CD14-positive monocyte (primary cell): ENCODE data around the gene NFYC. TPM values are rescaled to one million over a fixed set of nuclear protein-coding genes. Genes with fewer than 3 reads are reported as not detected.

ENCODE experiments used
- DNase-seq, 3 donors: peaks; one replicate each; pipeline ENCODE4 v3.0.0-alpha.2; 2011 to 2022
- H2AFZ ChIP-seq: 2 replicates; pipeline ENCODE4 v1.6.0; 2012; ENCODE audit warnings: mild to moderate bottlenecking, low read depth, low read length, inconsistent platforms; ENCODE audit not compliant: insufficient read depth, poor library complexity, severe bottlenecking
- H3K27ac ChIP-seq, 2 donors: 1 replicate in 1 of 2; 2 replicates in 1 of 2; pipeline ENCODE4 v1.5.1; 2012 to 2013; ENCODE audit warnings: low read length in 2 of 2, control low read depth in 1 of 2, inconsistent platforms in 1 of 2, low read depth in 1 of 2, mild to moderate bottlenecking in 1 of 2
- H3K27me3 ChIP-seq, 2 donors: one replicate each; pipeline versions ENCODE4 v1.6.0 to v1.6.1; 2011 to 2013; ENCODE audit warnings: low read length in 2 of 2; ENCODE audit not compliant: control insufficient read depth in 2 of 2, insufficient read depth in 2 of 2
- H3K36me3 ChIP-seq, 2 donors: replicated peaks in 1 of 2; 1 replicate in 1 of 2; 2 replicates in 1 of 2; pipeline versions ENCODE4 v1.5.1 to v1.6.1; 2012 to 2013; ENCODE audit warnings: low read length in 2 of 2, control low read depth in 1 of 2, inconsistent platforms in 1 of 2, mild to moderate bottlenecking in 1 of 2; ENCODE audit not compliant: insufficient read depth in 2 of 2, control insufficient read depth in 1 of 2
- H3K4me1 ChIP-seq, 2 donors: 1 replicate in 1 of 2; 2 replicates in 1 of 2; pipeline versions ENCODE4 v1.5.1 to v1.6.1; 2012 to 2013; ENCODE audit warnings: low read length in 2 of 2, control low read depth in 1 of 2, inconsistent platforms in 1 of 2, mild to moderate bottlenecking in 1 of 2, moderate library complexity in 1 of 2; ENCODE audit not compliant: insufficient read depth in 2 of 2, control insufficient read depth in 1 of 2
- H3K4me2 ChIP-seq: replicated peaks from 2 replicates; pipeline ENCODE3; 2012; ENCODE audit warnings: low read length, moderate library complexity, mild to moderate bottlenecking; ENCODE audit not compliant: poor library complexity, severe bottlenecking; ENCODE audit errors: extremely low read depth
- H3K4me3 ChIP-seq, 3 experiments: fragments of 200-600 bp in 1 of 3; sonication (generic) in 1 of 3; replicated peaks in 1 of 3; 1 replicate in 2 of 3; 2 replicates in 1 of 3; pipeline ENCODE4 v1.5.1; 2011 to 2013; ENCODE audit warnings: low read length in 3 of 3, mild to moderate bottlenecking in 3 of 3, control low read depth in 2 of 3, low read depth in 2 of 3, inconsistent platforms in 1 of 3, moderate library complexity in 1 of 3
- H3K79me2 ChIP-seq: 2 replicates; pipeline ENCODE4 v1.6.0; 2012; ENCODE audit warnings: mild to moderate bottlenecking, control low read depth, inconsistent platforms, low read length, moderate library complexity; ENCODE audit not compliant: insufficient read depth
- H3K9ac ChIP-seq: 2 replicates; pipeline ENCODE4 v1.6.0; 2017; ENCODE audit warnings: low read length, mild to moderate bottlenecking; ENCODE audit not compliant: insufficient read depth, poor library complexity, severe bottlenecking
- H3K9me3 ChIP-seq, 2 donors: replicated peaks in 1 of 2; 1 replicate in 1 of 2; 2 replicates in 1 of 2; pipeline versions ENCODE4 v1.5.1 to v1.6.1; 2012 to 2013; ENCODE audit warnings: low read length in 2 of 2, control low read depth in 1 of 2; ENCODE audit not compliant: control insufficient read depth in 1 of 2, insufficient read depth in 1 of 2
- H4K20me1 ChIP-seq: 2 replicates; pipeline ENCODE4 v1.6.0; 2012; ENCODE audit warnings: mild to moderate bottlenecking, low read length, control low read depth, moderate library complexity; ENCODE audit not compliant: insufficient read depth
- H3K27ac Mint-ChIP-seq, 7 donors: one replicate each; pipeline ENCODE4 v1.8.0; 2020; ENCODE audit warnings: mild to moderate bottlenecking in 7 of 7, mixed read lengths in 7 of 7, moderate library complexity in 6 of 7, inconsistent platforms in 2 of 7
- H3K27me3 Mint-ChIP-seq, 3 donors: one replicate each; pipeline ENCODE4 v1.8.0; 2021 to 2022; ENCODE audit warnings: low read depth in 3 of 3, mild to moderate bottlenecking in 3 of 3, mixed read lengths in 3 of 3, moderate library complexity in 3 of 3, inconsistent platforms in 1 of 3
- H3K36me3 Mint-ChIP-seq, 2 donors: one replicate each; pipeline ENCODE4 v1.8.0; 2020; ENCODE audit warnings: mixed read lengths in 2 of 2, inconsistent platforms in 1 of 2, mild to moderate bottlenecking in 1 of 2
- H3K4me1 Mint-ChIP-seq: one replicate; pipeline ENCODE4 v1.8.0; 2020; ENCODE audit warnings: mild to moderate bottlenecking, mixed read lengths
- H3K4me3 Mint-ChIP-seq, 2 donors: one replicate each; pipeline ENCODE4 v1.8.0; 2020; ENCODE audit warnings: mild to moderate bottlenecking in 2 of 2, mixed read lengths in 2 of 2, moderate library complexity in 1 of 2
- H3K9me3 Mint-ChIP-seq, 7 donors: one replicate each; pipeline ENCODE4 v1.8.0; 2020 to 2022; ENCODE audit warnings: mixed read lengths in 7 of 7, mild to moderate bottlenecking in 6 of 7, moderate library complexity in 6 of 7, inconsistent platforms in 2 of 7
- WGBS: methylation state at CpG from one replicate; pipeline ENCODE4 v1.1.5; 2013; ENCODE audit warnings: missing lambda C conversion rate; ENCODE audit not compliant: insufficient coverage; 5-methylcytosine and 5-hydroxymethylcytosine counted together
- intact Hi-C, 2 donors: fragments of 100-400 bp; cut with micrococcal nuclease; formaldehyde crosslinking; loops; one replicate each; pipeline versions ENCODE4 v1.15.0 to v1.15.1; 2023
- polyA plus RNA-seq, 3 donors: library from polyadenylated mRNA; depleted of rRNA in 1 of 3; unstranded in 2 of 3; stranded (reverse) in 1 of 3; fragments of 300-500 nt in 2 of 3; fragments of >200 nt in 1 of 3; fragmentation: Illumina TruSeq in 2 of 3; gene quantifications; 1 replicate in 2 of 3; 2 replicates in 1 of 3; pipeline ENCODE4 v1.2.3, GENCODE V29; 2012 to 2021
- TF ChIP-seq, protein P1 (sequence below): fragments of 200-600 bp; IDR thresholded peaks from one replicate; pipeline ENCODE4 v1.8.0; 2022; ENCODE audit warnings: antibody characterized with exemption, mild to moderate bottlenecking

The NFYC gene
- polyA plus RNA-seq, 3 donors = 61.2 to 142 (median 68.2) TPM

DNA sequence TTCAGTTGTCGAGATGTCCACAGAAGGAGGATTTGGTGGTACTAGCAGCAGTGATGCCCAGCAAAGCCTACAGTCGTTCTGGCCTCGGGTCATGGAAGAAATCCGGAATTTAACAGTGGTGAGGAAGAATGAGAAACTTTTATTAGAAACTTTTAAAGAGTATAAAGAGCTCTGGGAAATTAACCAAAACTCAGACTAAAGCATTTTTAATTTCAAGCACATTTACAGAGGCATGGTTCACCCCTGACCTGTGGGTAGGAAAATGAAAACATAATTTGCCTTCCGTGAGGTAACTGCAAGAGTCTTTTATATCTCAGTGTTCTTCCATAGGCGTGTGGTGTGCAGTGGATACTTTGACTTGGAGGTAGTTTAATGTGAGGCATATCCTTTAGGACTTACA, 47.3 kb downstream of the NFYC start:
- Histone ChIP-seq H3K27ac (no peak overlapping the region), H3K4me1 (peaks cover 5 to 8% of the 10 kb centered on the region in 2 donors), H3K27me3 (no peaks in the 10 kb centered on the region), H3K4me3 (no peak overlapping the region), H3K36me3 (peaks cover 40 to 61% of the 10 kb centered on the region in 2 donors), H4K20me1 (peaks cover 98% of the 10 kb centered on the region), H3K4me2 (no peak overlapping the region), H3K9me3 (no peaks in the 10 kb centered on the region), H2AFZ (no peak overlapping the region), H3K79me2 (peaks cover 93% of the 10 kb centered on the region), H3K9ac (no peak overlapping the region)
- Mint-ChIP-seq H3K27ac (peak overlapping the region in 1 of 7 donors; percentile 15), H3K36me3 (peaks cover 36 to 44% of the 10 kb centered on the region in 2 donors), H3K4me1 (peaks cover 17% of the 10 kb centered on the region), H3K9me3 (no peaks in the 10 kb centered on the region), H3K4me3 (no peak overlapping the region), H3K27me3 (no peaks in the 10 kb centered on the region)
- WGBS = no CpG with 5 or more reads among the region's 6 CpGs
- no peak for DNase-seq
- TF ChIP-seq, protein P1, sequence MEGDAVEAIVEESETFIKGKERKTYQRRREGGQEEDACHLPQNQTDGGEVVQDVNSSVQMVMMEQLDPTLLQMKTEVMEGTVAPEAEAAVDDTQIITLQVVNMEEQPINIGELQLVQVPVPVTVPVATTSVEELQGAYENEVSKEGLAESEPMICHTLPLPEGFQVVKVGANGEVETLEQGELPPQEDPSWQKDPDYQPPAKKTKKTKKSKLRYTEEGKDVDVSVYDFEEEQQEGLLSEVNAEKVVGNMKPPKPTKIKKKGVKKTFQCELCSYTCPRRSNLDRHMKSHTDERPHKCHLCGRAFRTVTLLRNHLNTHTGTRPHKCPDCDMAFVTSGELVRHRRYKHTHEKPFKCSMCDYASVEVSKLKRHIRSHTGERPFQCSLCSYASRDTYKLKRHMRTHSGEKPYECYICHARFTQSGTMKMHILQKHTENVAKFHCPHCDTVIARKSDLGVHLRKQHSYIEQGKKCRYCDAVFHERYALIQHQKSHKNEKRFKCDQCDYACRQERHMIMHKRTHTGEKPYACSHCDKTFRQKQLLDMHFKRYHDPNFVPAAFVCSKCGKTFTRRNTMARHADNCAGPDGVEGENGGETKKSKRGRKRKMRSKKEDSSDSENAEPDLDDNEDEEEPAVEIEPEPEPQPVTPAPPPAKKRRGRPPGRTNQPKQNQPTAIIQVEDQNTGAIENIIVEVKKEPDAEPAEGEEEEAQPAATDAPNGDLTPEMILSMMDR = no peak
- intact Hi-C loops = no loop called here

DNA sequence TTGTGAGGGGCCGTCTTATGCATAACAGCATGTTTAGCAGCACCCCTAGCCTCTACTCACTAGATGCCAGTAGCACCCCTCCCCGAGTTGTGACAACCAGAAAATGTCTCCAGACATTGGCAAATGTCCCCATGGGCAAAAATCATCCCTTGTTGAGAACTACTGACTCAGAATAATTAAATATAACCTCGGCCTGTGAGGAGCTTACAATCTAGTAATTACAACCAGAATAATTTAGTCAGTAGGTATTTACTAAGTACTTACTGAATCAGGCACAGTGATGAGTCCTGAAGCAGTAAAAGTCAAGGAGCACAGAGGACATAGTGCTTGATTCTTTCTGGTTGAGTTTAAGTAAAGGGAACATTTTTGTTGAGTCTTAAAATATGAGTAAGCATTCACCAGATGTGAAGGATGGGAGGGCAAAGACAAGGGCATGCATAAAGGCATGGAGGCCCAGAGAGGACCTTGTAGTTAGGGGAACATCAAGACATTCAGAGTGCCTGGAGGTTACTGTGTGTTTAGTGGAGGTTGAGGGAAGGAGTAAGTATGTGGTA, 48.0 kb downstream of the NFYC start:
- H3K4me1 Mint-ChIP-seq = peaks cover 17% of the 10 kb centered on the region
- H3K27me3 Mint-ChIP-seq = no peaks in the 10 kb centered on the region

More for the DNA sequence above, 48.0 kb downstream of the NFYC start:
- Mint-ChIP-seq H3K27ac (peak overlapping the region in 4 of 7 donors; percentile 1 to 43 (median 34)), H3K9me3 (no peaks in the 10 kb centered on the region), H3K36me3 (peaks cover 41 to 48% of the 10 kb centered on the region in 2 donors), H3K4me3 (no peak overlapping the region)
- peaks cover 5 to 8% of the 10 kb centered on the region in 2 donors for H3K4me1 ChIP-seq
- intact Hi-C loops = no loop called here
- H3K27ac ChIP-seq = peak overlapping the region in 1 of 2 donors; percentile 10
- no peak overlapping the region for H3K4me3 ChIP-seq
- no peaks in the 10 kb centered on the region for H3K9me3 ChIP-seq
- H4K20me1 ChIP-seq = peaks cover 100% of the 10 kb centered on the region
- DNase-seq = no peak
- no peak overlapping the region for H3K4me2 ChIP-seq
- 100% methylated on average over 1 of the region's 3 CpGs for WGBS
- no peaks in the 10 kb centered on the region for H3K27me3 ChIP-seq
- H3K9ac ChIP-seq = no peak overlapping the region
- peaks cover 42 to 68% of the 10 kb centered on the region in 2 donors for H3K36me3 ChIP-seq
- H3K79me2 ChIP-seq = peaks cover 94% of the 10 kb centered on the region
- TF ChIP-seq, protein P1 = no peak
- no peak overlapping the region for H2AFZ ChIP-seq
